ENCODE results near the gene SYNE3.

Gene SYNE3

GRCh38 chr14:95537298-95538089, 21.0 kb upstream of the SYNE3 start:
- Histone ChIP-seq H3K4me1 (peaks cover 11% of the 10 kb centered on the region), H3K4me3 (ENCODE audit: low read depth, low read length) (no peak overlapping the region), H3K9me3 (ENCODE audit: control insufficient read depth, low read length) (no peaks in the 10 kb centered on the region), H3K9ac (no peak overlapping the region), H3K4me2 (ENCODE audit: low read length) (no peak overlapping the region), H2AFZ (no peak overlapping the region), H3K36me3 (ENCODE audit: control insufficient read depth, insufficient read depth, low read length) (no peaks in the 10 kb centered on the region), H3K79me2 (peaks cover 45% of the 10 kb centered on the region), H3K27ac (no peak overlapping the region), H3K27me3 (ENCODE audit: control insufficient read depth, insufficient read depth, low read length) (no peaks in the 10 kb centered on the region)
- TF ChIP-seq, protein P1, sequence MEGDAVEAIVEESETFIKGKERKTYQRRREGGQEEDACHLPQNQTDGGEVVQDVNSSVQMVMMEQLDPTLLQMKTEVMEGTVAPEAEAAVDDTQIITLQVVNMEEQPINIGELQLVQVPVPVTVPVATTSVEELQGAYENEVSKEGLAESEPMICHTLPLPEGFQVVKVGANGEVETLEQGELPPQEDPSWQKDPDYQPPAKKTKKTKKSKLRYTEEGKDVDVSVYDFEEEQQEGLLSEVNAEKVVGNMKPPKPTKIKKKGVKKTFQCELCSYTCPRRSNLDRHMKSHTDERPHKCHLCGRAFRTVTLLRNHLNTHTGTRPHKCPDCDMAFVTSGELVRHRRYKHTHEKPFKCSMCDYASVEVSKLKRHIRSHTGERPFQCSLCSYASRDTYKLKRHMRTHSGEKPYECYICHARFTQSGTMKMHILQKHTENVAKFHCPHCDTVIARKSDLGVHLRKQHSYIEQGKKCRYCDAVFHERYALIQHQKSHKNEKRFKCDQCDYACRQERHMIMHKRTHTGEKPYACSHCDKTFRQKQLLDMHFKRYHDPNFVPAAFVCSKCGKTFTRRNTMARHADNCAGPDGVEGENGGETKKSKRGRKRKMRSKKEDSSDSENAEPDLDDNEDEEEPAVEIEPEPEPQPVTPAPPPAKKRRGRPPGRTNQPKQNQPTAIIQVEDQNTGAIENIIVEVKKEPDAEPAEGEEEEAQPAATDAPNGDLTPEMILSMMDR (IDR thresholded peaks at IDR 0.05) = no peak

DNA sequence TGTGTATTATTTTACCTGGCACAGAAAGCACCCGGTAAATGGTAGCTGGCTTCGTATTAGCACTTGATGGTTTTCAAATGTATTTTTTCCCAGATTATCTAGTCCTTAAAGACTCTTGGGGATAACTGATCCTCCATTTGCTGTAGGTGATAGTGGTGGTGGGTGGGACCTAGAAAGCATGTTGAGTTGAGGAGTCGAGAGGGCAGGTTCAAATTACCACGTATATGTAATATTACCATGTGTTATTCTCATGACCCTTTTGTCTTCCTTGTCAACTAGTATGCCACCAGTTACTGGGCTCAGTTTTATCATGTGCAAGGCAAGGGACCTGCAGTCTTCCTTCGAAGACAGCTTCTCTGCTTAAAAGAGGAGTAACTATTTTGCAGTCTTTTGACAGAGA, 20.2 kb upstream of the SYNE3 start:
- H2AFZ ChIP-seq = no peak overlapping the region
- no peak overlapping the region for H3K27ac ChIP-seq
- H3K36me3 ChIP-seq (ENCODE audit: control insufficient read depth, insufficient read depth, low read length) = no peaks in the 10 kb centered on the region
- no peaks in the 10 kb centered on the region for H3K27me3 ChIP-seq (ENCODE audit: control insufficient read depth, insufficient read depth, low read length)
- H3K4me3 ChIP-seq (ENCODE audit: low read depth, low read length) = no peak overlapping the region
- H3K79me2 ChIP-seq = peaks cover 45% of the 10 kb centered on the region
- H3K9ac ChIP-seq = no peak overlapping the region
- H3K4me1 ChIP-seq = peaks cover 12% of the 10 kb centered on the region
- TF ChIP-seq, protein P1 (IDR thresholded peaks at IDR 0.05) = no peak
- no peaks in the 10 kb centered on the region for H3K9me3 ChIP-seq (ENCODE audit: control insufficient read depth, low read length)
- peak overlapping the region; percentile 85 for H3K4me2 ChIP-seq (ENCODE audit: low read length)

GRCh38 chr14:95536036-95536593, 19.7 kb upstream of the SYNE3 start:
- peaks cover 14% of the 10 kb centered on the region for H3K4me1 ChIP-seq
- no peaks in the 10 kb centered on the region for H3K27me3 ChIP-seq (ENCODE audit: control insufficient read depth, insufficient read depth, low read length)
- H3K4me3 ChIP-seq (ENCODE audit: low read depth, low read length) = peak overlapping the region; percentile 88
- H3K9me3 ChIP-seq (ENCODE audit: control insufficient read depth, low read length) = no peaks in the 10 kb centered on the region
- TF ChIP-seq, protein P1 (IDR thresholded peaks at IDR 0.05) = no peak
- no peaks in the 10 kb centered on the region for H3K36me3 ChIP-seq (ENCODE audit: control insufficient read depth, insufficient read depth, low read length)
- H3K27ac ChIP-seq = no peak overlapping the region
- no peak overlapping the region for H3K9ac ChIP-seq
- H2AFZ ChIP-seq = no peak overlapping the region
- peak overlapping the region; percentile 85 for H3K4me2 ChIP-seq (ENCODE audit: low read length)
- H3K79me2 ChIP-seq = peaks cover 45% of the 10 kb centered on the region

DNA sequence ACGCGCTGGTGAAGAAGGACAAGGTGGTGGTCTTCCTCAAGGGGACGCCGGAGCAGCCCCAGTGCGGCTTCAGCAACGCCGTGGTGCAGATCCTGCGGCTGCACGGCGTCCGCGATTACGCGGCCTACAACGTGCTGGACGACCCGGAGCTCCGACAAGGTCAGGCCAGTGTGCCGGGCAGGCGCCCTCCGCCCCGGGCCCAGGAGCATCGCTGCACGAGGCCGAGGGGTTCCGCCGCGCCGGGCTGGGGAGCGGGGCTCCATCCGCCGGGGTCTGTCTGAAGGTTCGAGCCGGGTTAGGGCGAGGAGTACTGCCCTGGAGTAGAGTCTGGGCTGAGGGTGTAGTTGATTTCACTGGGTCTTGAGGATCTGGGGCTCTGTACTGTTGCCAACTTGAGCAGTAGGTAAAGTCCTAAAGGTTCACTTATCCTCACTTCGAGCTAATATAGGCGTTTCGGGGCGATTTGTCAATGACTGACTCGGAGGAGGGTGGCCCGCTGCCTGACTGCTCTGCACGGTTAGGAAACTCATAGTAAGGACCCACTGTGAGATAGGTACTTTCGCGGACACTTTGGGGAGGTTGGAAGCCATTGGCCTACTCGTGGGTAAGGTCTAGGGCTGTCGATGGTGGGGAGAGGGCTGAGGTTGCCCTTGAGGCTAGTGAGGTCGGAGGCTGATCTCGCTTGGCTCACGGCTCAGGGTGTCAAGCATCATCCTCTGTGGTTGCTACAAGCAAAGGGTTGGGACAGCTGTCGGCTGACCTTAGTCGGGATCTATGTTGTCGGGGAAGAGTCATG, 19.0 kb upstream of the SYNE3 start:
- peaks cover 43% of the 10 kb centered on the region for H3K79me2 ChIP-seq
- peak overlapping the region; percentile 47 for H2AFZ ChIP-seq
- H3K36me3 ChIP-seq (ENCODE audit: control insufficient read depth, insufficient read depth, low read length) = no peaks in the 10 kb centered on the region
- peak overlapping the region; percentile 47 for H3K9ac ChIP-seq
- no peaks in the 10 kb centered on the region for H3K9me3 ChIP-seq (ENCODE audit: control insufficient read depth, low read length)
- TF ChIP-seq, protein P1 (IDR thresholded peaks at IDR 0.05) = no peak
- H3K4me1 ChIP-seq = peaks cover 14% of the 10 kb centered on the region
- H3K27me3 ChIP-seq (ENCODE audit: control insufficient read depth, insufficient read depth, low read length) = no peaks in the 10 kb centered on the region
- peak overlapping the region; percentile 85 for H3K4me2 ChIP-seq (ENCODE audit: low read length)
- H3K27ac ChIP-seq = no peak overlapping the region
- peak overlapping the region; percentile 88 for H3K4me3 ChIP-seq (ENCODE audit: low read depth, low read length)

Data from parathyroid adenoma (tissue), 2 donors.